Activated naive CD4-positive, alpha-beta T cell (primary cell): Measurements from ENCODE around the gene CCDC121.
"Not testable (repeated sequence)": the region's sequence is repeated elsewhere in the genome, so short reads cannot be mapped to it uniquely, and the experiment has no call there.

Experiments
- DNase-seq, 4 experiments: peaks; one replicate each; lab custom pipeline; 2025; lab: John Stamatoyannopoulos, UW

Gene CCDC121

DNA sequence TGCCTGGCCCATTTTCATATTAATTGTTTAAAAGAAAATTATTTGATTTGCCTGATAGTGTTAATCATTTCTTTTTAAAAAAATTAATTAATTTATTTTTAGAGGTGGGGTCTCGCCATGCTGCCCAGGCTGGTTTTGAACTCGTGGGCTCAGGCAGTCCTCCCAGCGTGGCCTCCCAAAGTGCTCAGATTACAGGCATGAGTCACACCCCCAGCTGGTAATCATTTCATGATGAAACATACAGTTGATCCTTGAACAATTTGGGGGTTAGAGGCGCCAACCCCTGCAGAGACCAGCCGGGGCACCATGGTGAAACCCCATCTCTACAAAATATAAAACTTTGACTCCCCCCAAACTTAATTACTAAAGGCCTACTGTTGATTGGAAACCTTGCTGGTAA lies 8.0 kb upstream of the CCDC121 start:
- no peak for DNase-seq

- no peak for DNase-seq
Observed at GRCh38 chr2:27634291-27634690, 5.5 kb upstream of the CCDC121 start.

DNA sequence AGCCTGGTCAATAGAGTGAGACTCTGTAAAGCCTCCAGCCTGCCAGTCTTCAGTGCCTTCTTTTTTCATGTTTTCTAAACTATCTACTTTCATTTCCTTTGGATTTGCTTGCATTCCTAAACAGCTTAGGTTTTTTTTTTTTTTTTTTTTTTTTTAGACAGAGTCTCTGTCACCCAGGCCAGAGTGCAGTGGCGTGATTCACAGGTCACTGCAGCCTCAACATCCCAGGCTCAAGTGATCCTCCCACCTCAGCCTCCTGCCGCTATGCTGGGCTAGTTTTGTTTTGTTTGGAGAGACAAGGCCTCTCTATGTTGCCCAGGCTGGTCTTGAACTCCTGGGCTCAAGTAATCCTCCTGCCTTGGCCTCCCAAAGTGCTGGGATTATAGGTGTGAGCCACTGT lies 1.4 kb upstream of the CCDC121 start:
- DNase-seq = not testable (repeated sequence)

DNA sequence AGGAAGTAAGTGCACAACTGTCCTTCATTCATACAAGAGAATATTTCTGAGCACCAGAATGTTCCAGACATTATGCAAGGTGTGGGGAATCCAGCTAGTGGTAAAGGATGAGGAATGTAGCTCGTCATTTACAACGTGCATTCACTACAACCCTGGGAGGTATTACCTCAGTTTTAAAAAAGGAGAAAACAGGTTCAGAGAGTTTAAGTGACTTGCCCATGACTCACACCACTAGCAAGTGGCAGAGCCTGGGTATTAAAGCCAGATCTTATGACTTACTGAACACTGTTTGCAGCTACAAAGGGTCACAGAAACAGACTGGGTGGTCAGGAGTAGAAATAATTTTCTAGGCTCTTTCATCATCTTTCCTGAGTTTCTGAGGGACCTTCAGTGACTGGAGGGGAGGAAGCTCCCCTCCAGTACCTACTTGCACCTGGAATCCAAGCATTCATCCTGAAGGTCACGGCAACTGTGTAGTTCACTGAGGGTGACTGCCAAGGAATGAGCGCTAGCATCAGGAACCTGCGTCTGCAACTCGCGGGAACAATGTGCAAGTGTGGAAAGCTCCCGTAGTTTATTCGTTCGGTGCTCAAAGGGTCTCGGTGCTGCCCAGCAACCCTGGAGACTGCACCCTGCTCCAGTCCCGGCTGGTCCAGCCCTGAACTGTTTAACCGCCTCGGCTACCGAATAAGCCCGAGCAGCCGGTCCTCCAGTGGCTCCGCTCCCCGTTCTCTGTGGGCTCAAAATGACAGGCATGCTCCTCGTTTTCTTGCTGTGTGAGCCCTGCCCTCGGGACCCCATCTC lies 647 bp downstream of the CCDC121 start:
- DNase-seq = no peak

- DNase-seq = not testable (repeated sequence)
Observed at GRCh38 chr2:27626921-27627320, 1.9 kb downstream of the CCDC121 start.

DNA sequence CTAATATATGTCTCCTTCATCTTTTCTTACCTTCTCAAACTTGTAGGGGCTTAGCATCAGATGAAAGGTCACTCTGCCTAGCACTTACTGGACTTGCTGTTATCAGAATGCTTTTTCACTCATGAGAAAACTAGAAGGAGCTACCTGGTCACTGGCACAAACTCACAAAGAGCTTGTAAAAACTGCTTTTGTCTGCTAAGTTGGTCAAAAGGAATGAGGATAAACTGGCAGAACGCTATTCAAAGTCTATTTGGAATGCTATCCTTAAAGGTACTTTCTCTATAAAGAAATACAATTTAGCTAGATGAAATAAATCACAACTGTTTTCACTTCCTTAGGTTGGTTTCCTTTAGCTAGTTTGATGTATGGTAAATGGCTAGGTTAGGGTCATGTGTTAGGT lies 2.5 kb downstream of the CCDC121 start:
- DNase-seq = not testable (repeated sequence)

DNA sequence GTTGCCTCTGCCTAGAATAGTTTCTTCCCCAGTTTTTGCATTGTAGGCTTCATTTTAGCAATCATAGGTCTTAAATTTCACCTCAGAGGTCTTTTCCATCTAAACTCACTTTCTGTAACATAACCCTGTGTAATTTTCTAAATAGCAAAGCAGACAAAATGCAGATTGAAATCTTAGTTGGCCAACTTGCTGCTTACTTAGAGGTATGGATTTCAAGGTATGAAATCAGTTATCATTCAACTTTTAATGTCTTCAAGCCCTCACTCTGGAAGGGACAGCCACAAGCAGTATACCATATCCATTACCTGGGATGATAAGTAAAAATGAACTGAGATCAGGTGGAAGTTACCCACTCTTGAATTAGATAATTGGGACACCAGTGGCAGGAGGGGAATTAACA lies 3.9 kb downstream of the CCDC121 start:
- DNase-seq = no peak

DNA sequence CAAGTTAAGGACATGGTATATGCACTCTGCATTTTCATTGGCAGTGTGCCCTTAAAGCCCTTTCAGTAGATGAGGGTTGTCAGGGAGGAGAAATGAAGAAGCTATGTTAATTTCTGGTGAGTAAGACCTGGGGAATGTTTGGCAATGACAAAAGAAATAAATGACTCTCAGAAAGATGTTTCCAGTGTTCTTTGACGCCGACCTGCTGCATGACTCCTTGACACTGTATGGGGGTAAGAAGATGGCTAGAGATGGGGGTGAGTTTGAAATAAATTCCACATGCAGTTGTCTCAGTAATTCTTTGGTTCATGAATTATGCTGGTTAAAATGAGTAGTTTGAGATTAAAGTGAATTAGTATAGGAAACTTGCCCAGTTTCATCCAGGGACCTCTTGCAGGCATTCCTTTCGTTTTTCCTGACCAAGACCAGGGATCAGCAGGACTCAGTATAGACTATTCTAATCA lies 5.9 kb downstream of the CCDC121 start:
- DNase-seq = no peak

DNA sequence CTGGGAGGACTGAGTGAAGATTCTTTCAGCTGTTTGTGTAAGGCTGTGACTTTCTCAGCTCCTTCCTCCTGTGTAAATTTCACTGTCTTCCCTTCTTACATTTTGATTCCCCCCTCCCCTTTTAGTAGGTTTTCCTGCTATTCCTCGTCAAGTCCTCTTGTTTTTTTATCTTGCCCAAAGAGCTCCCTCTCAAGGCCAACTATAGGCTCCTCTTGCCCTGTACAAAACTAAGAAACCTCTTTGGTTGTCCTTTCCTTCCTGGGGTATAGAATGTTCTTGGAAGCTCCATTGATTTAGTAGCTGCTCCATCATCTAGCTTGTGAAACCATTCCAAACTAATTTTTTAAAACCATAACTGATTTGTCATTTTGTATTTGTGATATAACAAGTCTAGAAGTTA lies 7.3 kb downstream of the CCDC121 start:
- DNase-seq = no peak

DNA sequence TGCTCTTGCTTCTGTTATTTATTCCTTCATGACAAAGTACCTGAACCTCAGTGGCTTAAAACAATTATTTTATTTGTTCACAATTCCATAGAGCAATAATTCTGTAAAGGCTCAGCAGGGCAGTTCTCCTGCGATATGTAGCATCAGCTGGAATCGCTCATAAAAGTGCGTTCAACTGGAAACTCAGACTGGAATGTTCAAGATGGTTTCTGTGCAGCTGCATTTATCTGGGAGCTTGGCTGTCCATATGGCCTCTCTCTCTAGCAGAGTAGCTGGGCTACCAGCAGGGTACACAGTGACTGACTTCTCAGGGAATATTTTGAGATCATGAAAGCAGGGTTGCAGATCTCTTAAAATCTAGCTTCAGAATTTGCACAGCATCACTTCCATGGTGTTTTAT lies 13.5 kb downstream of the CCDC121 start:
- no peak for DNase-seq

- no peak for DNase-seq
Observed at GRCh38 chr2:27613985-27614384, 14.8 kb downstream of the CCDC121 start.

DNA sequence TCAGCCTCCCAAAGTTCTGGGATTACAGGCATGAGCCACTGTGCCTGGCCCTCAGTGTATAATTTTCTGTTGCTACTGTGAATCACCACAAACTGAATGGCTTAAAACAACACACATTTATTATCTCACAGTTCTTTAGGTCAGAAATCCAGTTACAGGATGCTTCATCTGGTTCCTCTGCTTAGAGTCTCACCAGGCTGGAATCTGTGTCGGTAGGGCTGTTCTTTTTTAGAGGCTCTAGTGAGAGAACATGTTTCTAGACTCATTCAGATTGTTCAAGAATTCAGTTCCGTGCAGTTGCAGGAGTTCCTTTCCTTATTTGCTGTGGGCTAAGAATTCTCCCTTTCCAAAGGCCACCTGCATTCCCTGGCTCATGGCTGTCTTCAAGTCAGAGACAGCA lies 22.2 kb downstream of the CCDC121 start:
- DNase-seq = no peak

DNA sequence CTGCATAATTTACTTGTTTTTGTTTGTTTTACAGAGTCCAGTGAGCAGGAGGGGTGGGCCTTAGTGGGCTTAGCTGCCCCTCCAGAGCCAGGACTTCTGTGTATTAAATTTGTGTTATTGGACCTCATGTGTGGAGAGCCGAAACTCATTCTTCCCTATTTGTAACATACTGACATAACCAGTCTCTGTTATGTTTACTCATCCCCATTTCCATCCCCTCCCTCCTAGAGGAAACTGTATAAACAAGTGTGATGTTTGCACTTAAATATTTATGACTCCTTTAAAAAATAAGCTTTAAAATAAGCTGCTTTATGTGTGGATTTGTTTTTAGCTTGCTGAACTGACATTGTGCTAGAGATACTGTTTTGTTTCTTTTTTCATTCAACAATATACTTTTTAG lies 32.2 kb downstream of the CCDC121 start:
- no peak for DNase-seq

- DNase-seq = not testable (repeated sequence)
Observed at GRCh38 chr2:27595412-27595811, 33.4 kb downstream of the CCDC121 start.

DNA sequence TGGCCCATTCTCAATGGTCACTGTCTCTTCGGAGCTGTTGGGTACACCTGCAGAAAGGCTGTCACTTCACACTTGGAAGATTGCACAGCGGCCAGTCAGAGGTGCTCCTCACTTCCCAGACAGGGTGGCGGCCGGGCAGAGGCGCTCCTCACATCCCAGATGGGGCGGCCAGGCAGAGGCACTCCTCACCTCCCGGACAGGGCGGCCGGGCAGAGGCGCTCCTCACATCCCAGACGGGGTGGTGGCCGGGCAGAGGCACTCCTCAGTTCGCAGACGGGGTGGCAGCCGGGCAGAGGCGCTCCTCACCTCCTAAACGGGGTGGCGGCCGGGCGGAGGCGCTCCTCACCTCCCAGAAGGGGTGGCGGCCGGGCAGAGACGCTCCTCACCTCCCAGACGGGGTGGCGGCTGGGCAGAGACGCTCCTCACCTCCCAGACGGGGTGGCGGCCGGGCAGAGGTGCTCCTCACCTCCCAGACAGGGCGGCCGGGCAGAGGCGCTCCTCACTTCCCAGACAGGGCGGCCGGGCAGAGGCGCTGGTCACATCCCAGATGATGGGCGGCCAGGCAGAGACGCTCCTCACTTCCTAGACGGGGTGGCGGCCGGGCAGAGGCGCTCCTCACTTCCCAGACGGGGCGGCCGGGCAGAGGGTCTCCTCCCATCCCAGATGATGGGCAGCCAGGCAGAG lies 34.6 kb downstream of the CCDC121 start:
- DNase-seq = not testable (repeated sequence)

- DNase-seq = no peak
Observed at GRCh38 chr2:27593240-27593639, 35.6 kb downstream of the CCDC121 start.

DNA sequence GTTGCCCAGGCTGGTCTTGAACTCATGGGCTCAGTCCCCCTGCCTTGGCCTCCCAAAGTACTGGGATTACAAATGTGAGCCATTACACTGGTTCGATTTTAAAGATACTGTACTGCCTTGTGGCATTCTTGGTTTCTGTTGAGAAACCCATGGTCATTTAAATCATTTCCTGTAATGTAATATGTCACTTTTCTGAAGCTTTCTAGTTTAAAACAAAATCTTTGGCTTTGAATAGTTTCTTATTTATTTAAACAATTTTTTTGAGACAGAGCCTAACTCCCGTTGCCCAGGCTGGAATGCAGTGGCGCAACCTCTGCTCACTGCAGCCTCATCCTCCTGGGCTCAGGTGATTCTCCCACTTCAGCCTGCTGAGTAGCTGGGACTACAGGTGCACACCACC lies 37.1 kb downstream of the CCDC121 start:
- no peak for DNase-seq

- DNase-seq = no peak
Observed at GRCh38 chr2:27588308-27588707, 40.5 kb downstream of the CCDC121 start.

DNA sequence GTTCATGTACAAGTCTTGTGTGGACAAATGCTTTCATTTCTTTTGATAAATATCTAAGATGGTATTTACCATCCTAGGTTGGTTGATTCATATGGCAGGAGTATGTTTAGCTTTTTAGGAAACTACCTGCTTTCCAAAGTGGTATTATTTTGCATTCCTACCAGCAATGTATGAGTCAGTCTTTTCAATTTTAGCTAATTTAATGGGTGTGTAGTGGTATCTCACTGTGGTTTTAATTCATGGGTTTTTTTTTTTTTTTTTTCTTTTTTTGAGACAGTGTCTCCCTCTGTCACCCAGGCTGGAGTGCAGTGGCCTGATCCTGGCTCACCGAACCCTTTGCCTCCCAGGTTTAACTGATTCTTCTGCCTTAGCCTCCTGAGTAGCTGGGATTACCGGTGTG lies 41.8 kb downstream of the CCDC121 start:
- no peak for DNase-seq

GRCh38 chr2:27584597-27584996 lies 44.2 kb downstream of the CCDC121 start:
- no peak for DNase-seq

GRCh38 chr2:27583390-27583915 lies 45.4 kb downstream of the CCDC121 start:
- DNase-seq = no peak

DNA sequence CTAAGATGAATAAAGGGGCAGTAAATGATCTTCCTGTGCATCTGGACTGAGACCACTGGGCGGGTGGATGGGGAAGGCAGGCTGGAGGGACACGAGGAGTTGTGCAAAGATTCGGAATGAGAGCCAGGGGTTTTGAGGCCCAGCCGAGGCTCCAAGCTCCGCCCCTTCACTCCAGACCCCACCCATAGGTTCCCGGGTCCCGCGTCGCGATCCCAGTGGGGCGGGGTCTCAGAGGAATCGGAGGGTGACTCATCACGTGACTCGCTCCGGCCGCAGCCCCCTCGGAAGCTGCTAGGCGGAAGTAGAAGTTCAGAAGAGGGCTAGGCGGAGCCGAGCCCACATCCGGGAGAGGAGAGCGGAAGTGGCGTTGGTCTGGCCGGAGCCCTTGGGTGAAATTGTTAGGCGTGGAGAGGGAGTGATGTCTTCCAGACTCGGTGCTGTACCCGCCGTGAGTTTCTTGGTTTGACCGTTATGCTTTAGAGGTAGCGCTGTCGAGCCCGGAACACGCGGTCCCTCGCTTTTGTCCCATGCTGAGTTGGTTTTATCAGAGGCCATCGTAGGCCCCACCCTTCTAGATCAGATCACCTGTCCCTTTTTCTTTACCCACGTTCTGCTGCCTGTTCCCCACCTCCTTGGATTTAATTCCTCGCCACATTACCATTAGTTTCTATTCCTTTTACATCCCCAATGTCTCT lies 46.0 kb downstream of the CCDC121 start, which contains the start of gene ZNF512:
Gene ZNF512 (plus strand): TSS at position 348 of the 695 bp plus-strand sequence. CDS start 71 bp downstream, at position 419.
- DNase-seq = peak; percentile 34 to 59 (median 49)
